Measurements from ENCODE around the gene LAMA1.

DNA sequence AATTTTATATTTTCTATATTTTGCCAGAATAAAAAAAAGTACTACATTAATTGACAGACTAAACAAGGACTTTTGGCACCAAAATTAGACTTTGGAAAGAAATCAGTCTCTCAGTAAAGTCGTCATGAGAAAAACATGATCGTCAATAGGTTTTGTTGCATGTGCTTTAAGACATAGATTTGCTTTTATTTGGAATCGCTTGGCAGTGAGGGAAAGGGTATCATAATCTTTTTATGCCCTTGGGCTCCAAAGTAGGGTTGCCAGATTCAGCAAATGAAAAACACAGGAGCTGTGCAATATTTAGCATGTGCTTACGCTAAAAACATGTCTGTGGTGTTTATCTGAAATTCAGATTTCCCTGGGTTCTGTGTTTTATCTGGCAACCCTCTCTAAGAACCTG, 177.6 kb downstream of the LAMA1 start:
- TF ChIP-seq POLR2A (IDR thresholded peaks at IDR 0.05) (no peak), POLR2AphosphoS5 (IDR thresholded peaks at IDR 0.05) (no peak)
- TF ChIP-seq, protein P1, sequence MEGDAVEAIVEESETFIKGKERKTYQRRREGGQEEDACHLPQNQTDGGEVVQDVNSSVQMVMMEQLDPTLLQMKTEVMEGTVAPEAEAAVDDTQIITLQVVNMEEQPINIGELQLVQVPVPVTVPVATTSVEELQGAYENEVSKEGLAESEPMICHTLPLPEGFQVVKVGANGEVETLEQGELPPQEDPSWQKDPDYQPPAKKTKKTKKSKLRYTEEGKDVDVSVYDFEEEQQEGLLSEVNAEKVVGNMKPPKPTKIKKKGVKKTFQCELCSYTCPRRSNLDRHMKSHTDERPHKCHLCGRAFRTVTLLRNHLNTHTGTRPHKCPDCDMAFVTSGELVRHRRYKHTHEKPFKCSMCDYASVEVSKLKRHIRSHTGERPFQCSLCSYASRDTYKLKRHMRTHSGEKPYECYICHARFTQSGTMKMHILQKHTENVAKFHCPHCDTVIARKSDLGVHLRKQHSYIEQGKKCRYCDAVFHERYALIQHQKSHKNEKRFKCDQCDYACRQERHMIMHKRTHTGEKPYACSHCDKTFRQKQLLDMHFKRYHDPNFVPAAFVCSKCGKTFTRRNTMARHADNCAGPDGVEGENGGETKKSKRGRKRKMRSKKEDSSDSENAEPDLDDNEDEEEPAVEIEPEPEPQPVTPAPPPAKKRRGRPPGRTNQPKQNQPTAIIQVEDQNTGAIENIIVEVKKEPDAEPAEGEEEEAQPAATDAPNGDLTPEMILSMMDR (IDR thresholded peaks at IDR 0.05) = no peak
